CD14-positive monocyte (primary cell): Measurements from ENCODE around the gene IRF9. TPM values are rescaled to one million over a fixed set of nuclear protein-coding genes. Genes with fewer than 3 reads are reported as not detected.

Source experiments
- DNase-seq, 3 donors: peaks; one replicate each; pipeline ENCODE4 v3.0.0-alpha.2; 2011 to 2022
- H2AFZ ChIP-seq: 2 replicates; pipeline ENCODE4 v1.6.0; 2012; ENCODE audit warnings: mild to moderate bottlenecking, low read depth, low read length, inconsistent platforms; ENCODE audit not compliant: insufficient read depth, poor library complexity, severe bottlenecking
- H3K27ac ChIP-seq, 2 donors: 1 replicate in 1 of 2; 2 replicates in 1 of 2; pipeline ENCODE4 v1.5.1; 2012 to 2013; ENCODE audit warnings: low read length in 2 of 2, control low read depth in 1 of 2, inconsistent platforms in 1 of 2, low read depth in 1 of 2, mild to moderate bottlenecking in 1 of 2
- H3K27me3 ChIP-seq, 2 donors: one replicate each; pipeline versions ENCODE4 v1.6.0 to v1.6.1; 2011 to 2013; ENCODE audit warnings: low read length in 2 of 2; ENCODE audit not compliant: control insufficient read depth in 2 of 2, insufficient read depth in 2 of 2
- H3K36me3 ChIP-seq, 2 donors: replicated peaks in 1 of 2; 1 replicate in 1 of 2; 2 replicates in 1 of 2; pipeline versions ENCODE4 v1.5.1 to v1.6.1; 2012 to 2013; ENCODE audit warnings: low read length in 2 of 2, control low read depth in 1 of 2, inconsistent platforms in 1 of 2, mild to moderate bottlenecking in 1 of 2; ENCODE audit not compliant: insufficient read depth in 2 of 2, control insufficient read depth in 1 of 2
- H3K4me1 ChIP-seq, 2 donors: 1 replicate in 1 of 2; 2 replicates in 1 of 2; pipeline versions ENCODE4 v1.5.1 to v1.6.1; 2012 to 2013; ENCODE audit warnings: low read length in 2 of 2, control low read depth in 1 of 2, inconsistent platforms in 1 of 2, mild to moderate bottlenecking in 1 of 2, moderate library complexity in 1 of 2; ENCODE audit not compliant: insufficient read depth in 2 of 2, control insufficient read depth in 1 of 2
- H3K4me2 ChIP-seq: replicated peaks from 2 replicates; pipeline ENCODE3; 2012; ENCODE audit warnings: low read length, moderate library complexity, mild to moderate bottlenecking; ENCODE audit not compliant: poor library complexity, severe bottlenecking; ENCODE audit errors: extremely low read depth
- H3K4me3 ChIP-seq, 3 experiments: fragments of 200-600 bp in 1 of 3; sonication (generic) in 1 of 3; replicated peaks in 1 of 3; 1 replicate in 2 of 3; 2 replicates in 1 of 3; pipeline ENCODE4 v1.5.1; 2011 to 2013; ENCODE audit warnings: low read length in 3 of 3, mild to moderate bottlenecking in 3 of 3, control low read depth in 2 of 3, low read depth in 2 of 3, inconsistent platforms in 1 of 3, moderate library complexity in 1 of 3
- H3K79me2 ChIP-seq: 2 replicates; pipeline ENCODE4 v1.6.0; 2012; ENCODE audit warnings: mild to moderate bottlenecking, control low read depth, inconsistent platforms, low read length, moderate library complexity; ENCODE audit not compliant: insufficient read depth
- H3K9ac ChIP-seq: 2 replicates; pipeline ENCODE4 v1.6.0; 2017; ENCODE audit warnings: low read length, mild to moderate bottlenecking; ENCODE audit not compliant: insufficient read depth, poor library complexity, severe bottlenecking
- H3K9me3 ChIP-seq, 2 donors: replicated peaks in 1 of 2; 1 replicate in 1 of 2; 2 replicates in 1 of 2; pipeline versions ENCODE4 v1.5.1 to v1.6.1; 2012 to 2013; ENCODE audit warnings: low read length in 2 of 2, control low read depth in 1 of 2; ENCODE audit not compliant: control insufficient read depth in 1 of 2, insufficient read depth in 1 of 2
- H4K20me1 ChIP-seq: 2 replicates; pipeline ENCODE4 v1.6.0; 2012; ENCODE audit warnings: mild to moderate bottlenecking, low read length, control low read depth, moderate library complexity; ENCODE audit not compliant: insufficient read depth
- H3K27ac Mint-ChIP-seq, 7 donors: one replicate each; pipeline ENCODE4 v1.8.0; 2020; ENCODE audit warnings: mild to moderate bottlenecking in 7 of 7, mixed read lengths in 7 of 7, moderate library complexity in 6 of 7, inconsistent platforms in 2 of 7
- H3K27me3 Mint-ChIP-seq, 3 donors: one replicate each; pipeline ENCODE4 v1.8.0; 2021 to 2022; ENCODE audit warnings: low read depth in 3 of 3, mild to moderate bottlenecking in 3 of 3, mixed read lengths in 3 of 3, moderate library complexity in 3 of 3, inconsistent platforms in 1 of 3
- H3K36me3 Mint-ChIP-seq, 2 donors: one replicate each; pipeline ENCODE4 v1.8.0; 2020; ENCODE audit warnings: mixed read lengths in 2 of 2, inconsistent platforms in 1 of 2, mild to moderate bottlenecking in 1 of 2
- H3K4me1 Mint-ChIP-seq: one replicate; pipeline ENCODE4 v1.8.0; 2020; ENCODE audit warnings: mild to moderate bottlenecking, mixed read lengths
- H3K4me3 Mint-ChIP-seq, 2 donors: one replicate each; pipeline ENCODE4 v1.8.0; 2020; ENCODE audit warnings: mild to moderate bottlenecking in 2 of 2, mixed read lengths in 2 of 2, moderate library complexity in 1 of 2
- H3K9me3 Mint-ChIP-seq, 7 donors: one replicate each; pipeline ENCODE4 v1.8.0; 2020 to 2022; ENCODE audit warnings: mixed read lengths in 7 of 7, mild to moderate bottlenecking in 6 of 7, moderate library complexity in 6 of 7, inconsistent platforms in 2 of 7
- CTCF ChIP-seq: fragments of 200-600 bp; IDR thresholded peaks from one replicate; pipeline ENCODE4 v1.8.0; 2022; ENCODE audit warnings: antibody characterized with exemption, mild to moderate bottlenecking
- WGBS: methylation state at CpG from one replicate; pipeline ENCODE4 v1.1.5; 2013; ENCODE audit warnings: missing lambda C conversion rate; ENCODE audit not compliant: insufficient coverage; 5-methylcytosine and 5-hydroxymethylcytosine counted together
- intact Hi-C, 2 donors: fragments of 100-400 bp; cut with micrococcal nuclease; formaldehyde crosslinking; loops; one replicate each; pipeline versions ENCODE4 v1.15.0 to v1.15.1; 2023
- polyA plus RNA-seq, 3 donors: library from polyadenylated mRNA; depleted of rRNA in 1 of 3; unstranded in 2 of 3; stranded (reverse) in 1 of 3; fragments of 300-500 nt in 2 of 3; fragments of >200 nt in 1 of 3; fragmentation: Illumina TruSeq in 2 of 3; gene quantifications; 1 replicate in 2 of 3; 2 replicates in 1 of 3; pipeline ENCODE4 v1.2.3, GENCODE V29; 2012 to 2021

IRF9 gene
- polyA plus RNA-seq, 3 donors, result 44.7 to 208 (median 56.0) TPM

- Histone ChIP-seq H3K36me3 (peaks cover under 1 to 1% of the 10 kb centered on the region in 2 donors), H3K4me2 (no peak overlapping the region), H3K9me3 (no peaks in the 10 kb centered on the region), H3K9ac (no peak overlapping the region), H3K4me1 (peaks cover 19 to 23% of the 10 kb centered on the region in 2 donors), H2AFZ (no peak overlapping the region), H3K27ac (no peak overlapping the region), H3K27me3 (no peaks in the 10 kb centered on the region), H3K79me2 (peaks cover 12% of the 10 kb centered on the region), H3K4me3 (no peak overlapping the region), H4K20me1 (peaks cover 10% of the 10 kb centered on the region)
- WGBS, result 52% methylated on average over 24 of the region's 24 CpGs
- H3K27ac Mint-ChIP-seq, result no peak overlapping the region
- intact Hi-C loops, result loop anchor here in 1 of 2 donors (10.0 kb wide), 1 partner anchor 103 kb away; the partner anchor contains the start of genes GMPR2 and NEDD8
- no peak for DNase-seq
- H3K9me3 Mint-ChIP-seq, result peaks cover 0 to 1% (median 0%) of the 10 kb centered on the region in 7 donors
- no peak overlapping the region for H3K4me3 Mint-ChIP-seq
- H3K27me3 Mint-ChIP-seq, result no peaks in the 10 kb centered on the region
- no peak for TF ChIP-seq CTCF
- peaks cover 24% of the 10 kb centered on the region for H3K4me1 Mint-ChIP-seq
- peaks cover 11 to 23% of the 10 kb centered on the region in 2 donors for H3K36me3 Mint-ChIP-seq
Observed at GRCh38 chr14:24132061-24132685, 28.9 kb upstream of the IRF9 start.

GRCh38 chr14:24132976-24133375 is 28.1 kb upstream of the IRF9 start:
- Histone ChIP-seq H3K79me2 (peaks cover 20% of the 10 kb centered on the region), H3K36me3 (peaks cover 8 to 9% of the 10 kb centered on the region in 2 donors), H3K4me3 (no peak overlapping the region), H4K20me1 (peaks cover 17% of the 10 kb centered on the region), H3K27ac (no peak overlapping the region), H3K9me3 (no peaks in the 10 kb centered on the region), H3K9ac (no peak overlapping the region), H2AFZ (no peak overlapping the region), H3K27me3 (no peaks in the 10 kb centered on the region), H3K4me1 (peaks cover 26 to 32% of the 10 kb centered on the region in 2 donors), H3K4me2 (no peak overlapping the region)
- Mint-ChIP-seq H3K36me3 (peaks cover 19 to 31% of the 10 kb centered on the region in 2 donors), H3K4me1 (peaks cover 30% of the 10 kb centered on the region), H3K4me3 (no peak overlapping the region), H3K9me3 (peaks cover 0 to 1% (median 0%) of the 10 kb centered on the region in 7 donors), H3K27ac (no peak overlapping the region), H3K27me3 (no peaks in the 10 kb centered on the region)
- TF ChIP-seq CTCF, result no peak
- WGBS, result no CpG with 5 or more reads among the region's 2 CpGs
- no peak for DNase-seq
- intact Hi-C loops, result loop anchor here in 1 of 2 donors (10.0 kb wide), 1 partner anchor 102 kb away; the partner anchor contains the start of genes GMPR2 and NEDD8
